ENCODE data around the gene DIRAS3.
"Not testable (repeated sequence)": the region's sequence is repeated elsewhere in the genome, so short reads cannot be mapped to it uniquely, and the experiment has no call there.

The DIRAS3 gene

GRCh38 chr1:68016381-68016780, 34.0 kb downstream of the DIRAS3 start:
- DNase-seq: no peak

DNA sequence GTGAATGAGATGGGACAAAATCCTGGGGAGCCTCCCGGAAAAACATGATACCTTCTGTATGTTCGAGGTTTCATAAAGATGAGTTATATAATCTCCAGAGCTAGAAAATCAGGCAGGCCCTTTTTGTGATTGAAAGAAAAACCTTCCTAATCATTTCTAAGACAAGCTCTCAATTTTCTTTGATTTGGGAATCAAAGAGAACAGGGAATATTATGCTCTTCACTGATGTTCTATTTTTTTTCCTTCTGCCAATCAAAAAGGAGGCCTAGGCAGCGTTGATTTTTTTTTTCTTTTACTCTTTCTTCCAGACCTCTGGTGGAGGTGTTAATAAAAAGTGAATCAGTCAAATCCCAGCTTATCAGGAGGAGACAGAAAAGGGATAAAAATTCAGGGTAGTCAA, 34.5 kb downstream of the DIRAS3 start:
- no peak for DNase-seq

GRCh38 chr1:68015369-68015768, 35.1 kb downstream of the DIRAS3 start:
- DNase-seq: no peak

- DNase-seq: no peak
Observed at GRCh38 chr1:68013351-68013750, 37.1 kb downstream of the DIRAS3 start.

DNA sequence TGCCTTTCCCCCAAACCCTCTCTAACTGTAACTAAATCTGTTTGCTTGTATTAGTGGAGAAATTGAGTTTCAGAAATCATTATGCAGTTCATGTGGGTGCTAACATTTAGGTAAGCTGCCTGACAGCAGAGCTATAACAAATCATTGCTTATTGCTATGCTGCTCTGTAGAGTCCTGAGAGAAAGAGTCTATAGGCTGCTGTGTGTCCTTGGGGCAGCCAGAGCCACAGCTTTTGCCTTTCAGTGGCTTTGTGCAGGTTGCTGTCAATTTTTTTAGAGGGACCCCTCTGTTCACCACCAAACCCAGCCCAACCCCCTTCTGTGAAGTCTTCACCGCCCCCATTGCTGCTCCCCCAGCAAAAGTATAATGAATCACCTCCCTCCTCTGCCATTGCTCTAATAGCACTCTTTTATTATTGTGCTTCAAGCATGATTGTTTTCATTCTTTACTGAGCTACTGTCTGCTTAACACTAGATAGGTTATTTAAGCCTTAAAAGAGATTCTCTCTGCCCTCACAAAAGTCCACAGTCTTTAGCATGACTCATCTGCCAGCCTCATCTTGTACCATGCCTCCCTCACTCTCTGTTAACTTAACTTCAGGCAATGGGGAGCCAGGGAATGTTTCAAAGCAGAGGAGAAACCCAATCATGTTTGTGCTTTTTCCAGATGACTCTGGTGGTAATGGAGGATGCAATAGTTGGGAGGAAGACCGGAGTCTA, 38.6 kb downstream of the DIRAS3 start:
- no peak for DNase-seq

DNA sequence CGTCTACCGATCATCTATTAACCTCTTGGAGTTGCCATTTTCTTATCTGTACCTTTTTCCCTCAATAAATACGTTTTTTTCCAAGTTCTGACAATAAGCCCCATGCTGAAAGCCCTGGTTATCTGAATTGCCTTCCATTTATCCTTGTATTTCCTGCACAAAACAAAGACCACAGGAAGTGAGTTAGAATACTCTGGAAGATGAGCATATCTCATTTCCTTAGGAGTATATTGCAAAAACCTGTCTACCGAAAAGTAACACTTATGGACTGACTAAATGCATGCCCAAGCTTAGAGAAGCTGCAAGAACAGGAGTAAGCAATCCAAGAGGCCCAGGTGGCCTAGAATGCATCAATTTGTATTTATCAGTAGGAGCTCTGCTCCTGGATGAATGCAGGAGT, 39.9 kb downstream of the DIRAS3 start:
- no peak for DNase-seq

- DNase-seq: no peak
Observed at GRCh38 chr1:68010090-68010489, 40.3 kb downstream of the DIRAS3 start.

DNA sequence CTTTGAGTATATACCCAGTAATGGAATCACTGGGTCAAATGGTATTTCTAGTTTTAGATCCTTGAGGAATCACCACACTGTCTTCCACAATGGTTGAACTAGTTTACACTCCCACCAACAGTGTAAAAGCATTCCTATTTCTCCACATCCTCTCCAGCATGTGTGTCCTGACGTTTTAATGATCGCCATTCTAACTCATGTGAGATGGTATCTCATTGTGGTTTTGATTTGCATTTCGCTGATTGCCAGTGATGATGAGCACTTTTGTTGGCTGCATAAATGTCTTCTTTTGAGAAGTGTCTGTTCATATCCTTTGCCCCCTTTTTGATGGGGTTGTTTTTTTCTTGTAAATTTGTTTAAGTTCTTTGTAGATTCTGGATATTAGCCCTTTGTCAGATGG, 46.8 kb downstream of the DIRAS3 start:
- not testable (repeated sequence) for DNase-seq

DNA sequence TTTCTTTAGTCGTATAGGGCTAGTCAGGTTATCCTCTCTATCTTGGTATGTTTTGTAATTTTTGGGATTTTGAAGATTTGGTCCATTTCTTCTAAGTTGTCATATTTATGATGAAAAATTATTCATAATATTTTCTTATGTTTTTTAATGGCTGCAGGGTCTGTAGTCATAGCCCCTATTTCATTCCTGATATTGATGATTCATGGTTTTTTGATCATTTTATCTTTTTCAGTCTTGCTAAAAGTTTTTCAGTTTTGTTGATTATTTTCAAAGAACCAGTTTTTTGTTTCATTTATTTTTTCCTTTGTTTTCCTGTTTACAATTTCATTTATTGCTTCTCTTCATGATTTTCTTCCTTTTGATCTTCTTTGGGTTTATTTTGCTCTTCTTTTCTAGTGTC, 50.2 kb downstream of the DIRAS3 start:
- no peak for DNase-seq

DNA sequence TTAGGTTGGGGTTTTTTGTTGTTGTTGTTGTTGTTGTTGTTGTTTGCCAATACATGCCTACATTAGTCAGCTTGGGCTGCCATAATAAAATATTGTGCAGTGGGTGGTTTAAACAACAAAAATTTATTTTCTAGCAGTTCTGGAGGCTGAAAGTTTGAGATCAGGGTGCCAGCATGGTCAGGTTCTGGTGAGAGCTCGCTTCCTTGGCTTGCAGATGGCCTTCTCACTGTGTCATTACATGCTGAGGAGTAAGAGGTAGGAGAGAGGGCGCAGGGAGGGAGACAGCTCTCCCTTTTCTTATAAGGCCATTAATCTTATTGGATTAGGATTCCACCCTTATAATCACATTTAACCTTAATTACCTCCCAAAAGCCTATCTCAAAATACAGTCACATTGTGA, 52.7 kb downstream of the DIRAS3 start:
- DNase-seq: no peak
